ENCODE measurements around the gene DHH.

The DHH gene

DNA sequence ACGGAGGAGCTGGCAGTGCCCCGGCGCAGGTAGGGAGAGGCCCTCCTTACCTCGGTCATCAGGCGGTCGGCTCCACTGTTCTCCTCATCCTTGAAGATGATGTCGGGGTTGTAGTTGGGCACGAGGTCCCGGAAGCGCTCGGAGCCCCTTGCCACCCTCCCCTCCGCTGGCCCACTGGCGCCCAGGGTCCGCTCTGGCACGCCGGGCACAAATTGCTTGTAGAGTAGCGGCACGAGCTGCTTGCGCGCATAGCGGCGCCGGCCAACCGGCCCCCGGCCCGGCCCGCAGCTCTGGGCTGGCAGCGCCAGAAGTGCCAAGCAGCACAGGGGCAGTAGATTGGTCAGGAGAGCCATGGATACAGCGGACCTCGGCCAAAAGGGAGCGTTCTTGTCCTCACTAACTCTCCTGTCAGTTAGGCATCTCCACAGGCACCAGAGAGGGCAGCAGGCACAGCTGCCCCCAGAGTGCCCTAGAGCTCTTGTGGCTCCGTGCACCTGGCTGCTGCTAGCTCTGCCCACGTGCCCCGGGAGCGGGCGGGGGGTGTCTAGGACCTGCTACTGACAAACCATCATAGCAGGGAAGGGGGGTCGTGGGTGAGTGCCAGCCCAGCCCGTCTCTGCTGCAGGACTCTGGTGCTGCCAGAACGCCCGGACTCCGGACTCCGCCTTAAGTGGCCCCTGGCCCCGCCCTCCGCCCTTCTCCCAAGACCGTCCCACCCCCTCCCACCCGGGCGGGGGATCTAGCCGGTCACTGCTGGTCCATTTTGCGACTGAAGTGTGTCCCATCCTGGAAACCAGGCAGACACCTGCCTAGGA lies at the start of gene DHH:
Gene DHH, minus strand, starts transcription at position 642 of the 815 bp plus-strand sequence. Its CDS starts 289 bp downstream, at position 353.
- TF ChIP-seq, protein P1, sequence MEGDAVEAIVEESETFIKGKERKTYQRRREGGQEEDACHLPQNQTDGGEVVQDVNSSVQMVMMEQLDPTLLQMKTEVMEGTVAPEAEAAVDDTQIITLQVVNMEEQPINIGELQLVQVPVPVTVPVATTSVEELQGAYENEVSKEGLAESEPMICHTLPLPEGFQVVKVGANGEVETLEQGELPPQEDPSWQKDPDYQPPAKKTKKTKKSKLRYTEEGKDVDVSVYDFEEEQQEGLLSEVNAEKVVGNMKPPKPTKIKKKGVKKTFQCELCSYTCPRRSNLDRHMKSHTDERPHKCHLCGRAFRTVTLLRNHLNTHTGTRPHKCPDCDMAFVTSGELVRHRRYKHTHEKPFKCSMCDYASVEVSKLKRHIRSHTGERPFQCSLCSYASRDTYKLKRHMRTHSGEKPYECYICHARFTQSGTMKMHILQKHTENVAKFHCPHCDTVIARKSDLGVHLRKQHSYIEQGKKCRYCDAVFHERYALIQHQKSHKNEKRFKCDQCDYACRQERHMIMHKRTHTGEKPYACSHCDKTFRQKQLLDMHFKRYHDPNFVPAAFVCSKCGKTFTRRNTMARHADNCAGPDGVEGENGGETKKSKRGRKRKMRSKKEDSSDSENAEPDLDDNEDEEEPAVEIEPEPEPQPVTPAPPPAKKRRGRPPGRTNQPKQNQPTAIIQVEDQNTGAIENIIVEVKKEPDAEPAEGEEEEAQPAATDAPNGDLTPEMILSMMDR (IDR thresholded peaks at IDR 0.05), result no peak

DNA sequence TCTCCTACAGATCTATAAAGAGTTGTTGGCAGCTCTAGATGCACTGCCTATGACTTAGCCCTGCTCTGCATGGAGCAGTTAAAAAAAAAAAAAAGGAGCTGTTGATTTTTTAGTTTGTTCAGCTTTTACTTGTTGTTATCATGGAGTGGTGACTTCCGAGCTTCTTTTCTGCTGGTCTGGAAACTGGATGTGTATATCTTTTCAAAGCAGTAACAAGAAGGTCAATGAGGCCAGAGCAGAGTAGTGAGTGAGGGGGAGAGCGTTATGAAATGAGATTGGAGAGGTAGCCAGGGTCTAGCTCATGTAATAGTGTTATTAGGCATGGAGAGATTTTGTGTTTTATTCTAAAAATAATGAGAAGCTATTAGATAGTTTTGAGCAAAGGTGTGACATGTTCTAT lies 49.8 kb upstream of the DHH start:
- TF ChIP-seq, protein P1 (IDR thresholded peaks at IDR 0.05), result no peak

DNA sequence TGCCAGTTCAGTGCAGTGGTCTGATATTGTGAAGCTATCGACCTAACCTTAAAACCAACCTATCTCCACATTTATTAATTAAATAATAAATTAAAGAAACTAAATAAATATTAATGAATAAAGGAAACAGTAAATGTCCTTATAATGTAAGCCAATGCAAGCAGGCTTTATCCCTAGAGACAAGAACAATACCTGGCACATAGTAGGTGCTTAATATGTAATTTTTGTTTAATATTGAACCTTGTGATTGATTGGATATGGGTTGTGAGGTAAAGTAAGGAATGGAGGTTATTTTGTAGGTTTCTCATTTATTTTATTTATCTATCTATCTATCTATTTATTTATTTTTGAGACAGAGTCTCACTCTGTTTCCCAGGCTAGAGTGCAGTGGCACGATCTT lies 44.4 kb upstream of the DHH start:
- TF ChIP-seq, protein P1 (IDR thresholded peaks at IDR 0.05), result no peak

DNA sequence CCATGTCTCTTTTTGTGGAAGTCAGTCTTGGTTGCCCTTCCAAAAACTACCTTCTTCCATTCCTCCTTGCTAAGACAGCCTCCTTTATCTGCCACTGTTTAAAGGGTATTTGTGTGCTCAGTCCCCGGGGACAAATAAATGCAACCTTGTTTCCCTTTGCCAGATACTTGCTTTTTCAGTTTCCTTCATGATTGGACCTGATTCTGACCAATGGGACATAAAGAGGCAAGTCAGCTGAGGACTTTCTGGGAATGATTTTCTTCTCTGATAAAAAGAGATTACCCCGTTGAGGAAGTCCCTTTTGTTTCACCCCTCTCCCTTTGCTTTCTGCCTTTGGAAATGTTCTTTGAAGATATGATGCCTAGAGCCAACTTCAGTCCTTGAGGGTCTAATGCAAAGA lies 44.0 kb upstream of the DHH start:
- TF ChIP-seq, protein P1 (IDR thresholded peaks at IDR 0.05), result no peak

DNA sequence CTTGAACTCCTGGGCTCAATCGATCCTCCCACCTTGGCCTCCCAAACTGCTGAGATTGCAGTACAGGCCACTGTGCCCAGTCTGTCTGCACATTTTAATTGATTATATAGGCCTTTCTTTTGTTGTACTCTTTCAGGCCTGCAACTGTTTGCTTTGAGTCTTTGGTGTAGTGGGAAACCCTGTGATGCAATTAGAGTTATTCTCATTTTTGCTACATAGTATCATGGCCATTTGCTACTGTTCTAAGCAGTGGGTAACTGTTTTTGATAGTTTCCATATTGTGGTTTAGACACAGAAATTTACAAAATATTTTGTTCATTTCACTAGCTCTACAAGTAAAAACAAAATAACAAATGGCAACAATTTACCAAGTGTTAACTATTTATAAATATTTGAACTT lies 42.9 kb upstream of the DHH start:
- TF ChIP-seq, protein P1 (IDR thresholded peaks at IDR 0.05), result no peak

DNA sequence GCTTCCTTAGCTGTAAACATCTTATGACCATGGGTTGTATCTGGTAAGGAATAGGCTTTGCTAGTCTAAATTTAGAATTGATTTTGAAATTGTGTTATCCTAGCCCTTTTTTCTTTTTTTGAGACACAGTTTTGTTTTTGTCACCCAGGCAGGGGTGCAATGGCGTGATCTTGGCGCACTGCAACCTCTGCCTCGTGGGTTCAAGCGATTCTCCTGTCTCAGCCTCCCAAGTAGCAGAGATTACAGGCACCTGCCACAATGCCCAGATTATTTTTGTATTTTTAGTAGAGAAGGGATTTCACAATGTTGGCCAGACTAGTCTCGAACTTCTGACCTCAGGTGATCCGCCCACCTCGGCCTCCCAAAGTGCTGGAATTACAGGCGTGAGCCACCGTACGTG lies 39.0 kb upstream of the DHH start:
- TF ChIP-seq, protein P1 (IDR thresholded peaks at IDR 0.05), result no peak

DNA sequence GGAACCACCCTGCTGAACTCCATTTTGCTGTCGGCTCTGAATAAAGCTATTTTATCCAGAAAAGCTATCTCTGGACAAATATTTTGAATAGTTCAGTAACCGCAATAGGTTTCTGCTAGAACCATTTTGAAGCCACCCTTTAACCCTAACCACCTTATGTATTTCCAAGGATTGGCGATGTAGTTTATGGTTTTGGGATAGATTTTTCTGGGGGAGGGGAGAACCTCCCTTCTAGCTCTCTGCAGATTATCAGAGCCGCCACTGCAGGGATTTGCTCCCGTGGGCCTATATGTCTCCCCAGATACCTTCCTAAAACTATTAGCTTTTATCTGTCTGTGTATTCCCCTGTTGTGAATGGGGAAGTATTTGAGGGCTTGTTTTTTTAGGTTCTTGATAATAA lies 38.4 kb upstream of the DHH start:
- TF ChIP-seq, protein P1 (IDR thresholded peaks at IDR 0.05), result no peak

Measured in LNCAP (cell line).